Measurements from ENCODE around the gene BCAR1.

BCAR1 gene

DNA sequence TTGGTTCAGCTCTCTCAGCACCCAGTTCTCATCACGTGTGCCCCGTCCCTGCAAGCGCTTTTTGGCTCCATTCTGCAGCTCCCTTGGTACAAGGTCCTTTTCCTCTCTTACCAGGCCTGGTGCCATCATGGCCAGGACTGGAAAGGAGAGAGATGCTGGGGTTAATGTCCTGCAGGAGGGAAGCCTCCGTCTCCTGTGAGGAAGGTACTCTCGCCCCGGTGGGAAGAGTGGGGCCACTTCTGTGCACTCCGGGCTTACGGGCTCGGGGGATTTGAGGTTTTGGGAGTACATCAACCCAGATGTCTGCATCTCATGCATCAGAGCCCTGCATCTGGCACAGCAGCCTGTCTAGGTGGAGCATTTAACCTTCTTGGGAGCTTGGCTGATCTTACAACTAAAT, 54.6 kb downstream of the BCAR1 start:
- Histone ChIP-seq H3K27me3 (ENCODE audit: low read depth) (peaks cover 15% of the 10 kb centered on the region), H3K4me1 (no peaks in the 10 kb centered on the region), H3K9me3 (no peaks in the 10 kb centered on the region), H3K36me3 (replicated peaks) (no peaks in the 10 kb centered on the region), H3K4me3 (no peak overlapping the region)
- DNase-seq (ENCODE audit: low spot score in 2 of 2), result no peak
- in situ Hi-C loops (cut with MboI; ENCODE audit: low sequenced_read_pairs), result loop anchor here (5.0 to 10.0 kb wide), 2 partner anchors 190 to 568 kb away; no protein-coding TSS in a partner anchor

DNA sequence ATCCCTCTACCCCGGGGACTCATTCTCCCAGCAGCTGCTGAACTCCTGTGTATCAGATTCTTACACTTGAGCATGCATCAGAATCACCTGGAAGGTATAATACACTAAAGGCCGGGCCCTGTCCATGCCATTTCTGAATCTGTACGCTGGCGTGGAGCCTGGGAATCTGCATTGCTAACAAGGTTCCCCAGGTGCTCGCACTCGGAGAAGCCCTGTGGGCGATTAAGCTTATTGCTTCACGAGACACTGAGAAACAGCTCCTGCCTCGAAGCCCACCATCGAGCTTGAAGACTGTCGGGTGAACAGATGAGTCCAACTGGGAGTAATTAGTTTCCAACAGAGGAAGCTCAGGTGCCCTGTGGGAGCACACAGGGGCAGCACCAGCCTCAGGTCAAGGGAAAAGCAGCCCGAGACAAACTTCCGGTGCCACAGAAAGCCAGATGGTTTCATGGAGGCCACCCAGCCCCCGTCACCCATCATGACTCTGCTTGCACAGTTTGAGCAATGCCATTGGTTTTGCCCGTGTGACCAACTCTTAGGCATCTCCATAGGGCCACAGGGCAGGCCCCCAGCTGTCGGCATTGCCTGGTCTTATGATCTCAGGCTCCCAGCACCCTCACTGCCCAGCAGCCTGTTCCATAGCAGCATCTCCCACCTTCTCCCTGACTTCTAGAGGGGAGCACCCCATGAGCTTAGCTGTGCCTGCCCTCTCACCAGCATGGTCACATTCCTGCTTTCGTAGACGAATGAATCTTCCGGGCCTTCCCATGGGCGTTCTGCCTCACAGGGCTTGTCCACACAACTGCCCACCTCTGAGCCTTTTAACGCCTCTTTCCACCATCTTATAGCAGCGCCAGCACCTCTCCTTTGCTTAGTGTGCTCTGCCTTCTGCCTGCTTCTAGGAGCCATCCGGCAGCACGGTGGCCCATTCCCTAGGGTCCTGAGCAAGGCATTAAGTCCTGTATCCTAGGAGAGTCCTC, 55.3 kb downstream of the BCAR1 start:
- in situ Hi-C loops (cut with MboI; ENCODE audit: low sequenced_read_pairs), result loop anchor here (5.0 to 10.0 kb wide), 2 partner anchors 191 to 569 kb away; no protein-coding TSS in a partner anchor
- H3K9me3 ChIP-seq, result no peaks in the 10 kb centered on the region
- no peak overlapping the region for H3K4me3 ChIP-seq
- H3K27me3 ChIP-seq (ENCODE audit: low read depth), result peaks cover 15% of the 10 kb centered on the region
- H3K4me1 ChIP-seq, result no peaks in the 10 kb centered on the region
- H3K36me3 ChIP-seq (replicated peaks), result no peaks in the 10 kb centered on the region
- no peak for DNase-seq (ENCODE audit: low spot score in 2 of 2)

DNA sequence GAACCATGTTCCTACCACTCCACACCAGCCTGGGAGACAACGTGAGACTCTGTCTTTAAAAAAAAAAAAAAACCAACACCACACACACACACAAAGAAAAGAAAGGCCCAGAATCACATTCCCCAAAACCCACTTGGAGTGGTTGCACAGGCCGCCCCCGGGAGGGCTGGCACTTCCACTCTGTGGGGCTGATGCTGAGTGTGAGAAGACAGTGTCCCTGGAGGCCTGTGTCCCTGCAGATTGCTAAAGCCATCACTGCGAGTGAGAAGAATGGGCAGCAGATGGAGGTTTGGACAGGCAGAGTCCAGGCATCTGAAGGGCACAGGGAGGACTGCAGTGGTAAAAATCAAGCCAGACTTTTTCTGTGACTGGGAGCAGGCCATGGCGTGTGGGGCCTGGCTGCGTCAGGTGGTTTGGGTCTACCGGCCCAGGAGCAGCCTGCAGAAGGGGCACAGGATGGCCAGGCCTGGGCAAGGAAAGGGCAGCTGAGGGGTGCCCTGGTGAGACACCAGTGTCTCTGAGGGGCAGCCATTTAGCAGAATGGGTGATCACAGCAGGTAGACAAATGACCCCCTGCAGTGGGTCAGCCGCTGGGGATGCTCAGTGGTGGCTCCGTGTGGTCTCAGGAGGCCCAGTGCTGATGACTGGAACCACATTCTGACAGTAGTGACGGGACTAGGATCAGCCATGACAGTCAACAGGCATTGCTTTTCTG, 57.5 kb downstream of the BCAR1 start:
- Histone ChIP-seq H3K4me3 (no peak overlapping the region), H3K36me3 (replicated peaks) (no peaks in the 10 kb centered on the region), H3K27me3 (ENCODE audit: low read depth) (peaks cover 15% of the 10 kb centered on the region), H3K4me1 (no peaks in the 10 kb centered on the region), H3K9me3 (no peaks in the 10 kb centered on the region)
- in situ Hi-C loops (cut with MboI; ENCODE audit: low sequenced_read_pairs), result loop anchor here (10.0 kb wide), 1 partner anchor 571 kb away; no protein-coding TSS in a partner anchor
- no peak for DNase-seq (ENCODE audit: low spot score in 2 of 2)

DNA sequence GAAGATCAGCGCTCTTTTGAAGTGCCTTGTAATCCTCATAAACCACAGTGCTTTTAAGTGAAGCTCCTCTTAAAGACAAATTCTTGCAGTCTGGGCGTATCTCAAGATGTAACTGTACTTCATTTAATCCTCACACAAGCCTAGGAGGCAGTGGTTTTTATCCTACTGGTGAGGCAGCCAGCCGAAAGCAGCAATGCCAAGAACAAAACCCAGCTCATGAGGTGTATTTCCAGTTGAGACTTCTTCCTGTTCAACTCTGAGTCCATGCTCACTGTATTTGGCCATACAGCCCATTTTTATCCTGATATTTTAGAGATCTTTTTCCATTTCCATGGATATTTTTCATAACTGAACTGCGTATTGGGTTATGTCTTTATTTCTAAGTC, 58.2 kb downstream of the BCAR1 start:
- DNase-seq (ENCODE audit: low spot score in 2 of 2), result no peak
- Histone ChIP-seq H3K4me3 (no peak overlapping the region), H3K4me1 (no peaks in the 10 kb centered on the region), H3K9me3 (no peaks in the 10 kb centered on the region), H3K36me3 (replicated peaks) (no peaks in the 10 kb centered on the region), H3K27me3 (ENCODE audit: low read depth) (peaks cover 12% of the 10 kb centered on the region)
- in situ Hi-C loops (cut with MboI; ENCODE audit: low sequenced_read_pairs), result loop anchor here (10.0 kb wide), 1 partner anchor 572 kb away; no protein-coding TSS in a partner anchor

DNA sequence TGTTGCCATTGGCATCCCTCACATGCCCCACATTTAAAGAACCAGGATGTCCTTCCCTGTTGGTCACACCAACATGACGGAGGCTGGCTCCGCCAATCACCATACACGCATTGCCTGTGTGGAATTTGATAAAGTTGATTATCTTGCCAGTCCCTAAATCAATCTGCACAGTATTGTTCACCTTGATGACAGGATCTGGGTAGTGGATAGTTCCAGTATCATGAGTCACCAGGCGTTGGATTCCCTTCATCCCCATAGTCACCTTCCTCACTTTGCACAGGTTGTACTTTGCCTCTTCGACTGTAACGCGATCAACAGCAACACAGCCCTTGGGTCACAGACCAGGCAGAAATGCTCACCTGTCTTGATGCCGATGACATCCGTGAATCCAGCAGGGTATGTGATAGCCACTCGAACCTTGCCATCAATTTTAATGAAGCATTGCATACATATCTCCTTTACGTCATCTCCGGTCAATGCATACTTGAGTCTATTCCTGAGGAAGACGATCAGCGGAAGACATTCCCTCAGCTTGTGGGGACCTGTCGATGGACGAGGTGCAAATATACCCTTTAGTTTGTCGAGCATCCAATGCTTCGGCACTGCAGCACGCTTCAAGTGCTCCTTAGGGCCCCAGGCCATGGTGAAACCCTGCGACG, 58.7 kb downstream of the BCAR1 start:
- Histone ChIP-seq H3K4me3 (no peak overlapping the region), H3K36me3 (replicated peaks) (no peaks in the 10 kb centered on the region), H3K9me3 (no peaks in the 10 kb centered on the region), H3K4me1 (no peaks in the 10 kb centered on the region), H3K27me3 (ENCODE audit: low read depth) (peaks cover 7% of the 10 kb centered on the region)
- no peak for DNase-seq (ENCODE audit: low spot score in 2 of 2)
- in situ Hi-C loops (cut with MboI; ENCODE audit: low sequenced_read_pairs), result loop anchor here (10.0 kb wide), 1 partner anchor 572 kb away; no protein-coding TSS in a partner anchor

DNA sequence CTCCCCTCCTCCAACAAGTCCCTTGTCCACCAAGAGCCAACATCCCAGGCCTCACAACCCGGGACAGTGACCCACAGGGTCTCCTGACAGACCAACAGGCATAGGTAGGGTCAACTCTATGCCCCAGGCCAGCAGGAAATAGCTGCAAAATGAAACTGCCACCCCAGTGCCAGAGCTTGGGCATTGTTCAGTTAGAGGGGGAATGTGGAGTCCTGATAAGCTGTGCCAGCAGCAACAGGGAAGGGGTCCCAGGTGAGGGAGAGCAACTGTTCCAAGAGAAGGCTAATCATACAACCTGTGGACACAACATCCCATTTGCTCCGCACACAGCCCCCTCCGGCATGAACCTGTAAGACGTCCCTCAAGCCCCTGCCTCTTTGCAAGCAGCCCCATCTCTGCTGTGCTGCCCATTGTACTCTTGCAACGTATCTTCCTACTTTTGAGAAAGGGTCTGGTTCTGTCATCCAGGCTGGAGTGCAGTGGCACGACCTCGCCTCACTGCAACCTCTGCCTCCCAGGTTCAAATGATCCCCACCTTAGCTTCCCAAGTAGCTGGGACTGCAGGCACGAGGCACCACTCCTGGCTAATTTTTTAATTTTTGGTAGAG, 61.7 kb downstream of the BCAR1 start:
- H3K27me3 ChIP-seq (ENCODE audit: low read depth), result no peaks in the 10 kb centered on the region
- DNase-seq (ENCODE audit: low spot score in 2 of 2), result no peak
- no peaks in the 10 kb centered on the region for H3K4me1 ChIP-seq
- no peak overlapping the region for H3K4me3 ChIP-seq
- H3K9me3 ChIP-seq, result peaks cover 2% of the 10 kb centered on the region; the same call in 1 of the 2 replicates
- in situ Hi-C loops (cut with MboI; ENCODE audit: low sequenced_read_pairs), result loop anchor here (10.0 kb wide), 1 partner anchor 575 kb away; no protein-coding TSS in a partner anchor
- no peaks in the 10 kb centered on the region for H3K36me3 ChIP-seq (replicated peaks)

DNA sequence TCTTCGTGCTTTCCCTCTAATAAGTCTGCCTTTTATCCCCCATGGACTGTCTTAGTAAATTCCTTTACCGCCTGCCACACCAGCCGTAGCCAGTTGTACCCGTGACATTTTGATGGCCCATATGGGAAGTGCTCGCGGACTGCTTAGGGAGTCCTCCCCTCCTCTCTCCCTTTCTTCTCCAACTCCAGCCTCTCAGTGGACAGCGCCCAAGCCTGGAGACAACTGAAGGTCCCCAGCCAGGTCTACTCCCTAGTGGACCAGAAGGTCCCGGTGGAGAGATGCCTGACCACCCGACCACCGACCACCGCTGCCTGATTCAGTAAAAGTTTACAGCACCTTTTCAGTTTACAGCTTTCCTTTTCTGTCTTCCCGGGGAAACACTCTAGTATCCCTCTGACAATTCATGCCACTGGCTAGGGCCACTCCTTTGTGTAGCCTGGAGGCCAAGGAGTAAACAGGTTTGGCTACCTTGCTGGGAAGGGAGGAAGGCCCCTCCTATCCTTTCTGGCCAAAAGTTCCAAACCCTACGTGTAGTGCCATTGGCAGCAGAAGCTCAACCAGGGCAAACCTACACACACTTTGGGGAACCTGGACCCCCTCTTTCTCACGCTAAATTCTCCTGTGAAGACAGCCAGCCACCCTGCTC, 62.5 kb downstream of the BCAR1 start:
- no peak for DNase-seq (ENCODE audit: low spot score in 2 of 2)
- peaks cover 2% of the 10 kb centered on the region; the same call in 1 of the 2 replicates for H3K9me3 ChIP-seq
- no peaks in the 10 kb centered on the region for H3K27me3 ChIP-seq (ENCODE audit: low read depth)
- in situ Hi-C loops (cut with MboI; ENCODE audit: low sequenced_read_pairs), result no loop called here
- H3K36me3 ChIP-seq (replicated peaks), result no peaks in the 10 kb centered on the region
- H3K4me1 ChIP-seq, result no peaks in the 10 kb centered on the region
- no peak overlapping the region for H3K4me3 ChIP-seq

DNA sequence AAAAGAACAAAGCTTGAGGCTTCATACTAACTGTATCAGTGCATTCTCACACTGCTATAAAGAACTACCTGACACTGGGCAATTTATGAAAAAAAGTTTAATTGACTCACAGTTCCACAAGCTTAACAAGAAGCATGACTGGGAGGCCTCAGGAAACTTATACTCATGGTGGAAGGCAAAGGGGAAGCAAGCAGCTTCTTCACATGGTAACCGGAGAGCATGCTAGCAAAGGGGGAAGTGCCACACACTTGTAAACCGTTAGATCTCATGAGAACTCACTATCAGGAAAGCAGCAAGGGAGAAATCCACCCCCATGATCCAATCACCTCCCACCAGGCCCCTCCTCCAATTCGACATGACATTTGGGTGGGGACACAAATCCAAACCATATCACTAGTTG, 69.8 kb downstream of the BCAR1 start:
- Histone ChIP-seq H3K36me3 (replicated peaks) (no peaks in the 10 kb centered on the region), H3K27me3 (ENCODE audit: low read depth) (no peaks in the 10 kb centered on the region), H3K4me3 (no peak overlapping the region), H3K4me1 (no peaks in the 10 kb centered on the region), H3K9me3 (peaks cover 2% of the 10 kb centered on the region)
- in situ Hi-C loops (cut with MboI; ENCODE audit: low sequenced_read_pairs), result no loop called here
- no peak for DNase-seq (ENCODE audit: low spot score in 2 of 2)

DNA sequence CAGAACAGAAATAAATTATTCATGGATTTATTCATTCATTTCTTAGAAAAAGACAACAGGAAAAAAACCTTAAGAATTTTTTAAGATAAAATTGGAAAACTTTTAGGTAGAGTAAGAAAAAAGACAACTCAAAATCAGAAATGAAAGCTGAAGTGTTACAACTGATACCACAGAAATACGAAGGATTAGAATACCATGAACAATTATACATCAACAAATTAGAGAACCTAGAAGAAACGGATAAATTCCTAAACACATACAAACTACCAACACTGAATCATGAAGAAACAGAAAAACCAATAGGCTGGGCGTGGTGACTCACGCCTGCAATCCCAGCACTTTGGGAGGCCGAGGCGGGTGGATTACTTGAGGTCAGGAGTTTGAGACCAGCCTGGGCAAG, 72.2 kb downstream of the BCAR1 start:
- peaks cover 2% of the 10 kb centered on the region for H3K9me3 ChIP-seq
- no peaks in the 10 kb centered on the region for H3K4me1 ChIP-seq
- no peaks in the 10 kb centered on the region for H3K36me3 ChIP-seq (replicated peaks)
- DNase-seq (ENCODE audit: low spot score in 2 of 2), result no peak
- H3K4me3 ChIP-seq, result no peak overlapping the region
- in situ Hi-C loops (cut with MboI; ENCODE audit: low sequenced_read_pairs), result no loop called here
- H3K27me3 ChIP-seq (ENCODE audit: low read depth), result no peaks in the 10 kb centered on the region
